Gastrocnemius medialis (tissue), 4 donors: ENCODE measurements around the gene PAPOLA. TPM values are rescaled to one million over a fixed set of nuclear protein-coding genes. Genes with fewer than 3 reads are reported as not detected.

Experiments used
- ATAC-seq, 2 donors: fragments of 150-250 bp; one replicate each; pipeline ENCODE4 v1.9.1; 2016
- DNase-seq, 2 donors: peaks; one replicate each; pipeline ENCODE4 v3.0.0-alpha.2; 2019
- H3K27ac ChIP-seq, 4 donors: fragments of 200-600 bp; sonication (generic); 1 replicate in 1 of 4; 2 replicates in 3 of 4; pipeline ENCODE4 v1.5.1; 2016 to 2018; ENCODE audit warnings: mild to moderate bottlenecking in 2 of 4, moderate library complexity in 1 of 4
- H3K27me3 ChIP-seq, 3 donors: fragments of 200-600 bp; sonication (generic) in 2 of 3; 1 replicate in 1 of 3; 2 replicates in 2 of 3; pipeline versions ENCODE4 v1.5.1 to v1.6.0; 2016 to 2019; ENCODE audit warnings: mild to moderate bottlenecking in 1 of 3, moderate library complexity in 1 of 3
- H3K36me3 ChIP-seq, 2 donors: fragments of 200-600 bp; sonication (generic) in 1 of 2; one replicate each; pipeline ENCODE4 v1.5.1; 2017 to 2018
- H3K4me1 ChIP-seq, 2 donors: fragments of 200-600 bp; sonication (generic) in 1 of 2; one replicate each; pipeline ENCODE4 v1.5.1; 2016 to 2017; ENCODE audit warnings: mild to moderate bottlenecking in 2 of 2
- H3K4me3 ChIP-seq, 4 donors: fragments of 200-600 bp; sonication (generic) in 3 of 4; 1 replicate in 1 of 4; 2 replicates in 3 of 4; pipeline ENCODE4 v1.5.1; 2016 to 2019; ENCODE audit warnings: mild to moderate bottlenecking in 2 of 4
- H3K9me3 ChIP-seq, 3 donors: fragments of 200-600 bp; sonication (generic) in 2 of 3; 1 replicate in 1 of 3; 2 replicates in 2 of 3; pipeline ENCODE4 v1.5.1; 2016 to 2019
- CTCF ChIP-seq, 5 experiments: fragments of 450-650 bp in 3 of 5; fragments of 200-600 bp in 2 of 5; sonication (generic) in 2 of 5; IDR thresholded peaks in 4 of 5; conservative IDR thresholded peaks in 1 of 5; 1 replicate in 4 of 5; 2 replicates in 1 of 5; pipeline ENCODE4 v1.5.1; 2016 to 2019; ENCODE audit warnings: antibody characterized with exemption in 5 of 5, mild to moderate bottlenecking in 3 of 5, moderate library complexity in 3 of 5
- POLR2A ChIP-seq, 2 donors: fragments of 450-650 bp; IDR thresholded peaks; one replicate each; pipeline ENCODE4 v1.6.1; 2017; ENCODE audit warnings: antibody characterized with exemption in 2 of 2, mild to moderate bottlenecking in 2 of 2, moderate library complexity in 2 of 2
- in situ Hi-C, 4 donors: fragments of 200-750 bp; cut with MboI; loops; one replicate each; pipeline versions ENCODE4 v1.15.0 to v1.8.0; 2017; ENCODE audit warnings: low sequenced_read_pairs in 4 of 4
- intact Hi-C: fragments of 100-400 bp; cut with DNase I; formaldehyde crosslinking; loops from one replicate; pipeline ENCODE4 v1.15.1; 2023; ENCODE audit warnings: low total_unique reads
- total RNA-seq, 4 donors: library from RNA; depleted of rRNA; stranded (reverse); fragments of >200 nt; gene quantifications; one replicate each; pipeline versions ENCODE4 v1.1.0 to v1.2.3, GENCODE V29; 2016

Gene PAPOLA
- total RNA-seq, 4 donors from 2014 or later, result 41.5 to 66.4 (median 50.7) TPM

DNA sequence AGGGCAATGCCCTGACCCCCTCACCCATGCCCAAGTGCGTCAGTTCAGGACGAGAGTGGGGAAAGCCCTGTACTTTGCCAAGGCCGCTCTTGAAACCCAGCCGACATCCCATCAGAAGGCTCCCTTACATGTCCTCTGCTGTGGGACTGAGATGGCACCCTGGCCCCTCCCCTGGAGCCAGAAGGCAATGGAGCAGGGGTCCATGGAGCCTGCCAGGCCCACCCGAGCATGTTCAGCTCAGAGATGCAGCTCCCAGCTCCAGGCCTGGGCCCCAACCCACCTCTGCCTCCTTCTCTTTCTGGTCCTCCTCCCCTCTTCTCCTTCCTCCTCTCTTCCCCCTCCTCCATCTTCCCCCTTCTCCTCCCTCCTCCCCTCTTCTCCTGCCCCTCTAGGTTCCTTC lies 95.5 kb downstream of the PAPOLA start:
- TF ChIP-seq POLR2A (IDR thresholded peaks at IDR 0.05), result no peak
- TF ChIP-seq CTCF (IDR thresholded peaks at IDR 0.05 in 4 of 5, conservative IDR thresholded peaks at IDR 0.05 in 1 of 5), result no peak
- intact Hi-C loops, result no loop called here
- Histone ChIP-seq H3K36me3 (no peaks in the 10 kb centered on the region), H3K4me1 (no peaks in the 10 kb centered on the region), H3K9me3 (no peaks in the 10 kb centered on the region), H3K27me3 (peaks cover 18 to 22% (median 20%) of the 10 kb centered on the region in 3 donors), H3K27ac (no peak overlapping the region), H3K4me3 (no peak overlapping the region)
- no peak for DNase-seq
- no peak for ATAC-seq
- in situ Hi-C loops, result no loop called here

DNA sequence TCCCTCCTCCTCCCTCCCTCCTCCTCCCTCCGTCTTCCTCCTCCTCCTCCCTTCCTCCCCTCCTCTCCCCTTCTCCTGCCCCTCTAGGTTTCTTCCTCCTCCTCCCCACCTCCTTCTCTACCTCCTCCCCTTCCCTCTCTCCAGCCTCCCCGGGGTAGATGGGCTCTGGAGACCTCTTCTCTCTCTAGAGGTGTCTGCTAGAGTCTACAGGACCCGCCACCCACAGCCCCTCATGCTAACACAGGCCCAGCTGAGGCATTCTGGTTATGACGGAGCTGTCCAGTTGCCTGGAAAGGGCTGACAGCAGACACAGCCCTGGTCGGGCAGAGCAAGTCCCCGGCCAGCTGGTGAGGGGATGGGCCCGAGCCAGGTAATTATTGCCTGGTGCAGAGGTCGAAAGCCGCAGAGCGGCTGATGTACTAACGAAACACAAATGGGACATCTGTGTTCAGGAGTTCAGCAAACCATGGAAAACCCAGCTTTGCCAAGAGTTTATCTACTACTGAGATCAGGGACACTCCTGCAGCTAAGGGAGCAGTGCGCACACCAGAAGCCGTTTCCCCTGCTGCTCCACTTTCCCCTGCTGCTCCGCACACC lies 96.2 kb downstream of the PAPOLA start:
- H3K36me3 ChIP-seq, result no peaks in the 10 kb centered on the region
- no peak overlapping the region for H3K4me3 ChIP-seq
- intact Hi-C loops (no loop called here), in situ Hi-C loops (no loop called here)
- ATAC-seq (no peak), DNase-seq (no peak)
- no peaks in the 10 kb centered on the region for H3K4me1 ChIP-seq
- no peak for TF ChIP-seq CTCF (IDR thresholded peaks at IDR 0.05 in 4 of 5, conservative IDR thresholded peaks at IDR 0.05 in 1 of 5)
- no peak for TF ChIP-seq POLR2A (IDR thresholded peaks at IDR 0.05)
- H3K27ac ChIP-seq, result no peak overlapping the region
- H3K27me3 ChIP-seq, result peaks cover 10 to 14% (median 13%) of the 10 kb centered on the region in 3 donors
- H3K9me3 ChIP-seq, result no peaks in the 10 kb centered on the region

DNA sequence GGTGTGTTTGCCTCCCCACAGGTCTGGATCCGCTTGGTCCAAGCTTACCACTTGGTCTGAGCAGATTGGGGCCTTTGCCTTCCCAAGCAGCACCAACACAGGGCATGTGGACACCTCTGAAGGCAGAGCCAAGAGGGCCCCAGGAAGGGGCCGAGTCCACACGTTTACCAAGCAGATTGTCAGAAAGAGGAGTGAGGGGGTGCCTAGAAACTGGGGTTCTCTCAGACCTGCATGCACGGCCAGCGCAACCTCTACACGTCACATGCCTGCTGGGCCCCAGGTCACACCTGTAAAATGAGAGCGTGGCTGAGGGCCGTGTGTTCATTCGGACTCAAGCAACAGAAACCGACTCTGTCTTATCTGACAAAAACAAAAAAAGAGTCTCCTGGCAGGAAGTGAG lies 96.9 kb downstream of the PAPOLA start:
- intact Hi-C loops (no loop called here), in situ Hi-C loops (no loop called here)
- no peaks in the 10 kb centered on the region for H3K4me1 ChIP-seq
- TF ChIP-seq POLR2A (IDR thresholded peaks at IDR 0.05) (no peak), CTCF (IDR thresholded peaks at IDR 0.05 in 4 of 5, conservative IDR thresholded peaks at IDR 0.05 in 1 of 5) (no peak)
- no peaks in the 10 kb centered on the region for H3K9me3 ChIP-seq
- no peak overlapping the region for H3K4me3 ChIP-seq
- no peaks in the 10 kb centered on the region for H3K36me3 ChIP-seq
- peaks cover 5 to 8% (median 8%) of the 10 kb centered on the region in 3 donors for H3K27me3 ChIP-seq
- DNase-seq (no peak), ATAC-seq (no peak)
- no peak overlapping the region for H3K27ac ChIP-seq

DNA sequence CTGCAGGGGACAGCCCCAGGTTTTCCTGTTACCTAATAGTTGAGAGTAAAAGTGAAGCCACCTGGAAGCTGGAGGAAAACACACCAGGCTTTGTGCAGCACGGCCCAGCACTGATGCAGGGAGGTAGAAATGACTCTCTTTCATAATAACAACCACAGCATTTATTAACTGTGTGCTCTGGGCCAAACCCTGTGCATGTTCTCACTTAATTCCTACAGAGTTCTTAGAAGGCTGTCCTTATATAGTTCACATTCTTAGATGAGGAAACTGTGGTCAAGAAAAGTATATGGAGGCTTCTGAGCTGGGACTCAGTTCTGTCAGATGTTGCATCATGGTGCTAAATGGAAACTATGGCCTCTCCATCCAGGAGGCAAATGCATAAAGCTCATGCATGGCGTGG lies 100.0 kb downstream of the PAPOLA start:
- DNase-seq, result no peak
- no peaks in the 10 kb centered on the region for H3K9me3 ChIP-seq
- no peaks in the 10 kb centered on the region for H3K36me3 ChIP-seq
- TF ChIP-seq CTCF (IDR thresholded peaks at IDR 0.05 in 4 of 5, conservative IDR thresholded peaks at IDR 0.05 in 1 of 5) (no peak), POLR2A (IDR thresholded peaks at IDR 0.05) (no peak)
- no peak for ATAC-seq
- H3K4me1 ChIP-seq, result no peaks in the 10 kb centered on the region
- H3K27me3 ChIP-seq, result no peaks in the 10 kb centered on the region
- H3K4me3 ChIP-seq, result no peak overlapping the region
- no peak overlapping the region for H3K27ac ChIP-seq
- intact Hi-C loops (no loop called here), in situ Hi-C loops (no loop called here)
